SK-N-SH (cell line): Measurements from ENCODE around the gene ULBP1. TPM values are rescaled to one million over a fixed set of nuclear protein-coding genes. Genes with fewer than 3 reads are reported as not detected.

Source experiments
- CTCF ChIA-PET: fragments of 300-600, 350-600 bp; formaldehyde crosslinking; extraction: SDS; loops from one replicate; lab custom pipeline; 2021; lab: Yijun Ruan, JAX
- POLR2A ChIA-PET: fragments of 350-600 bp; sonication (Branson Sonifier 250); formaldehyde crosslinking; extraction: SDS; loops from one replicate; lab custom pipeline; 2020; ENCODE audit warnings: antibody characterized with exemption, inconsistent platforms; lab: Yijun Ruan, JAX
- DNase-seq: peaks from one replicate; pipeline ENCODE4 v3.0.0; 2012
- H2AFZ ChIP-seq: fragments of 200-600 bp; sonication (generic); 2 replicates; pipeline ENCODE4 v1.8.1; 2016; ENCODE audit warnings: antibody characterized with exemption, mild to moderate bottlenecking, low read depth
- H3F3A ChIP-seq: fragments of 200-600 bp; sonication (generic); replicated peaks from 2 replicates; pipeline ENCODE3; 2016; ENCODE audit warnings: antibody characterized with exemption, mild to moderate bottlenecking; ENCODE audit not compliant: insufficient read depth
- H3K27ac ChIP-seq, 2 experiments: fragments of 200-500 bp in 1 of 2; fragments of 200-600 bp in 1 of 2; sonication (Bioruptor generic) in 1 of 2; sonication (generic), shearing (Covaris generic) in 1 of 2; 2 replicates each; pipeline versions ENCODE4 v1.5.1 to v1.6.1; 2014 to 2016; ENCODE audit warnings: low read depth in 2 of 2, inconsistent platforms in 1 of 2, low read length in 1 of 2, mild to moderate bottlenecking in 1 of 2, mixed read lengths in 1 of 2
- H3K27me3 ChIP-seq: fragments of 200-600 bp; sonication (generic), shearing (Covaris generic); 2 replicates; pipeline ENCODE4 v1.6.1; 2016; ENCODE audit warnings: mixed run types; ENCODE audit not compliant: insufficient read depth
- H3K36me3 ChIP-seq, 2 experiments: fragments of 200-500 bp in 1 of 2; fragments of 200-600 bp in 1 of 2; sonication (Bioruptor generic) in 1 of 2; sonication (generic) in 1 of 2; replicated peaks in 1 of 2; 2 replicates each; pipeline versions ENCODE3 to v1.5.1; 2014 to 2016; ENCODE audit warnings: low read length in 1 of 2, mild to moderate bottlenecking in 1 of 2; ENCODE audit not compliant: insufficient read depth in 2 of 2, control insufficient read depth in 1 of 2
- H3K4me1 ChIP-seq, 2 experiments: fragments of 200-500 bp in 1 of 2; fragments of 200-600 bp in 1 of 2; sonication (Bioruptor generic) in 1 of 2; sonication (generic), shearing (Covaris generic) in 1 of 2; 2 replicates each; pipeline versions ENCODE4 v1.5.1 to v1.6.1; 2014 to 2016; ENCODE audit warnings: low read depth in 1 of 2, low read length in 1 of 2, mixed run types in 1 of 2; ENCODE audit not compliant: insufficient read depth in 2 of 2, control insufficient read depth in 1 of 2
- H3K4me2 ChIP-seq: fragments of 200-600 bp; sonication (generic), shearing (Covaris generic); 2 replicates; pipeline ENCODE4 v1.6.1; 2017; ENCODE audit warnings: mixed run types
- H3K4me3 ChIP-seq, 2 experiments: fragments of 200-500 bp in 1 of 2; fragments of 200-600 bp in 1 of 2; sonication (Bioruptor generic) in 1 of 2; sonication (generic), shearing (Covaris generic) in 1 of 2; 2 replicates each; pipeline versions ENCODE4 v1.5.1 to v1.8.1; 2014 to 2016; ENCODE audit warnings: low read depth in 2 of 2, inconsistent platforms in 1 of 2, low read length in 1 of 2, mild to moderate bottlenecking in 1 of 2, mixed read lengths in 1 of 2, moderate library complexity in 1 of 2
- H3K79me2 ChIP-seq: fragments of 200-600 bp; sonication (generic); 2 replicates; pipeline ENCODE4 v1.8.1; 2017; ENCODE audit warnings: mild to moderate bottlenecking; ENCODE audit not compliant: insufficient read depth
- H3K9ac ChIP-seq: fragments of 200-600 bp; sonication (generic); 2 replicates; pipeline ENCODE4 v1.6.1; 2017; ENCODE audit warnings: mixed run types
- H3K9me2 ChIP-seq: fragments of 200-600 bp; sonication (generic); 2 replicates; pipeline ENCODE4 v1.6.1; 2017; ENCODE audit warnings: mixed run types
- H3K9me3 ChIP-seq: fragments of 200-600 bp; sonication (generic); 2 replicates; pipeline ENCODE4 v1.6.1; 2017; ENCODE audit warnings: mixed run types, mild to moderate bottlenecking, moderate library complexity
- H4K20me1 ChIP-seq: fragments of 200-600 bp; sonication (generic); 2 replicates; pipeline ENCODE4 v1.6.1; 2017; ENCODE audit warnings: mild to moderate bottlenecking, mixed run types; ENCODE audit not compliant: insufficient read depth
- CHD2 ChIP-seq: fragments of 150-350 bp; IDR thresholded peaks from 2 replicates; pipeline ENCODE4 v1.6.1; 2018; ENCODE audit warnings: low read length; ENCODE audit not compliant: partially characterized antibody
- CTCF ChIP-seq: fragments of 200-600 bp; sonication (generic); IDR thresholded peaks from 2 replicates; pipeline ENCODE4 v1.6.1; 2017; ENCODE audit warnings: antibody characterized with exemption, mild to moderate bottlenecking, moderate library complexity
- JUND ChIP-seq: IDR thresholded peaks from 2 replicates; pipeline ENCODE4 v1.4.0; 2012
- MAX ChIP-seq: IDR thresholded peaks from 2 replicates; pipeline ENCODE4 v1.4.0; 2012; ENCODE audit warnings: low read depth
- MEF2A ChIP-seq: IDR thresholded peaks from 2 replicates; pipeline ENCODE4 v1.4.0; 2012; ENCODE audit warnings: low read depth, borderline replicate concordance
- PBX3 ChIP-seq: IDR thresholded peaks from 2 replicates; pipeline ENCODE4; 2012
- POLR2AphosphoS5 ChIP-seq: IDR thresholded peaks from 2 replicates; pipeline ENCODE4 v1.6.1; 2012; ENCODE audit warnings: low read depth, low read length
- RAD21 ChIP-seq: IDR thresholded peaks from 2 replicates; pipeline ENCODE4 v1.6.1; 2012; ENCODE audit warnings: mild to moderate bottlenecking, low read length
- SMC3 ChIP-seq: IDR thresholded peaks from 2 replicates; pipeline ENCODE4 v1.6.1; 2012; ENCODE audit warnings: low read depth, low read length, improper control_type of control experiment
- TAF1 ChIP-seq: IDR thresholded peaks from 2 replicates; pipeline ENCODE4 v1.6.1; 2012; ENCODE audit warnings: low read depth, mild to moderate bottlenecking, low read length, moderate library complexity, borderline replicate concordance
- TEAD4 ChIP-seq: IDR thresholded peaks from 2 replicates; pipeline ENCODE4 v1.4.0; 2012; ENCODE audit warnings: mild to moderate bottlenecking, borderline replicate concordance; ENCODE audit not compliant: insufficient read depth
- WGBS: methylation state at CpG from one replicate; pipeline ENCODE4 v1.1.6; 2017; ENCODE audit warnings: low lambda C conversion rate; 5-methylcytosine and 5-hydroxymethylcytosine counted together
- polyA plus RNA-seq, 3 experiments: library from polyadenylated mRNA; depleted of rRNA; stranded (reverse); fragments of >200 nt; gene quantifications; 2 replicates each; pipeline ENCODE4 v1.2.3, GENCODE V29; 2012

ULBP1 gene
- polyA plus RNA-seq, 1 of the 3 experiments (the other 2 are of a cell fraction): 0.02 TPM

GRCh38 chr6:149933461-149933860 is 30.3 kb upstream of the ULBP1 start:
- no peaks in the 10 kb centered on the region for H4K20me1 ChIP-seq
- H3K79me2 ChIP-seq: no peaks in the 10 kb centered on the region
- no peak overlapping the region for H3K4me3 ChIP-seq
- WGBS: 31% methylated on average over 3 of the region's 3 CpGs
- no peak overlapping the region for H2AFZ ChIP-seq
- H3K36me3 ChIP-seq: no peaks in the 10 kb centered on the region
- H3K27ac ChIP-seq: no peak overlapping the region
- peaks cover 7% of the 10 kb centered on the region for H3F3A ChIP-seq
- TF ChIP-seq SMC3 (no peak), MEF2A (no peak), CHD2 (no peak), RAD21 (no peak), TAF1 (no peak), MAX (no peak), PBX3 (no peak), POLR2AphosphoS5 (no peak), TEAD4 (no peak), CTCF (no peak)
- TF ChIP-seq, all 33 proteins: peak for 0
- ChIA-PET CTCF (no interaction called here), POLR2A (no interaction called here)
- no peak overlapping the region for H3K9ac ChIP-seq
- no peaks in the 10 kb centered on the region for H3K9me2 ChIP-seq
- H3K27me3 ChIP-seq: peaks cover 30% of the 10 kb centered on the region
- peaks cover 0 to 2% of the 10 kb centered on the region in 2 experiments; a peak in 1 of 4 replicates for H3K4me1 ChIP-seq
- no peaks in the 10 kb centered on the region for H3K9me3 ChIP-seq
- DNase-seq: no peak
- no peak overlapping the region for H3K4me2 ChIP-seq

- peak; percentile 57 for DNase-seq
- Histone ChIP-seq H3K9me2 (no peaks in the 10 kb centered on the region), H3K36me3 (no peaks in the 10 kb centered on the region), H3K27me3 (peaks cover 40% of the 10 kb centered on the region), H3K9me3 (no peaks in the 10 kb centered on the region), H4K20me1 (no peaks in the 10 kb centered on the region), H3K4me1 (peaks cover 0 to 6% of the 10 kb centered on the region in 2 experiments; a peak in 1 of 4 replicates), H3K4me3 (no peak overlapping the region; a peak in 1 of 4 replicates), H3K27ac (no peak overlapping the region), H2AFZ (no peak overlapping the region), H3F3A (peaks cover 7% of the 10 kb centered on the region), H3K79me2 (no peaks in the 10 kb centered on the region), H3K4me2 (no peak overlapping the region)
- ChIA-PET POLR2A (no interaction called here), CTCF (interaction anchor here (0.6 to 2.1 kb wide), 7 partner anchors 9 to 92 kb away, joined by 3 to 11 read pairs (median 3); no protein-coding TSS in a partner anchor)
- TF ChIP-seq SMC3 (peak; percentile 63), JUND (no peak), RAD21 (peak; percentile 82), PBX3 (no peak), CTCF (peak; percentile 78), MEF2A (no peak)
- TF ChIP-seq, all 33 proteins: peak for 3
- WGBS: 1% methylated on average over 10 of the region's 11 CpGs
- no peak overlapping the region for H3K9ac ChIP-seq
Measured at GRCh38 chr6:149934249-149935156, 29.2 kb upstream of the ULBP1 start.
